Neural progenitor cell (in vitro differentiated cells): Measurements from ENCODE around the gene C16orf46.

Source experiments
- CTCF ChIP-seq: fragments of 200-600 bp; sonication (generic); IDR thresholded peaks from 2 replicates; pipeline ENCODE4 v1.5.1; 2017; ENCODE audit warnings: antibody characterized with exemption, mild to moderate bottlenecking
- EZH2 ChIP-seq: fragments of 200-600 bp; sonication (generic); IDR thresholded peaks from 2 replicates; pipeline ENCODE4 v1.6.1; 2017; ENCODE audit warnings: antibody characterized with exemption, mild to moderate bottlenecking, moderate library complexity
- EZH2phosphoT487 ChIP-seq: fragments of 200-600 bp; sonication (generic); IDR thresholded peaks from 2 replicates; pipeline ENCODE4 v1.6.1; 2017; ENCODE audit warnings: antibody characterized with exemption

- TF ChIP-seq CTCF = no peak
- TF ChIP-seq EZH2phosphoT487 = no peak
- no peak for TF ChIP-seq EZH2
These were observed 19.7 kb upstream of the C16orf46 start for GRCh38 chr16:81096715-81097208.
